IMR-90 (cell line): ENCODE results near the gene CLRN3. TPM values are rescaled to one million over a fixed set of nuclear protein-coding genes. Genes with fewer than 3 reads are reported as not detected.

ENCODE experiments used
- ATAC-seq: fragments of 200-7000 bp; cut with Tn5 transposase; 2 replicates; pipeline ENCODE4 v1.9.1; 2020; ENCODE audit warnings: low read depth, mild to moderate bottlenecking, moderate library complexity
- BruUV-seq: library from RNA; stranded (reverse); fragments of 400-500 nt; replicated peaks from 2 replicates; lab custom pipeline; 2021; lab: Mats Ljungman, UMichigan
- CTCF ChIA-PET: fragments of 300-600 bp; formaldehyde crosslinking; extraction: SDS; loops from one replicate; lab custom pipeline; 2021; ENCODE audit warnings: antibody characterized with exemption; lab: Yijun Ruan, JAX
- POLR2A ChIA-PET: fragments of 300-600 bp; sonication (Branson Sonifier 250); formaldehyde crosslinking; loops from one replicate; lab custom pipeline; 2022; ENCODE audit warnings: antibody characterized with exemption; ENCODE audit not compliant: unreplicated experiment; lab: Charles Lee
- DNase-seq: peaks from one replicate; pipeline ENCODE4 v3.0.0; 2013
- H2AFZ ChIP-seq: replicated peaks from 2 replicates; pipeline ENCODE3; 2013; ENCODE audit warnings: low read length, mild to moderate bottlenecking; ENCODE audit not compliant: poor library complexity
- H2AK5ac ChIP-seq: 2 replicates; pipeline ENCODE4 v1.6.1; 2013; ENCODE audit warnings: low read depth, low read length, inconsistent platforms
- H2AK9ac ChIP-seq: replicated peaks from 2 replicates; pipeline ENCODE3; 2013; ENCODE audit warnings: mild to moderate bottlenecking, low read depth, low read length, moderate library complexity; ENCODE audit not compliant: poor library complexity
- H2BK120ac ChIP-seq: 2 replicates; pipeline ENCODE4 v1.6.1; 2013; ENCODE audit warnings: low read depth, low read length, inconsistent platforms
- H2BK15ac ChIP-seq: 3 replicates; pipeline ENCODE4 v1.6.1; 2013; ENCODE audit warnings: low read depth, low read length, inconsistent platforms
- H2BK20ac ChIP-seq: 2 replicates; pipeline ENCODE4 v1.6.1; 2013; ENCODE audit warnings: low read depth, mild to moderate bottlenecking, inconsistent platforms, low read length, moderate library complexity
- H2BK5ac ChIP-seq: 2 replicates; pipeline ENCODE4 v1.6.1; 2013; ENCODE audit warnings: mild to moderate bottlenecking, low read depth, low read length, inconsistent platforms; ENCODE audit not compliant: poor library complexity, severe bottlenecking
- H3K14ac ChIP-seq: replicated peaks from 2 replicates; pipeline ENCODE4 v1.6.1; 2013; ENCODE audit warnings: low read depth, low read length, inconsistent platforms
- H3K18ac ChIP-seq: 2 replicates; pipeline ENCODE4 v1.6.1; 2013; ENCODE audit warnings: low read depth, low read length, control low read depth
- H3K23ac ChIP-seq: 2 replicates; pipeline ENCODE4 v1.6.1; 2013; ENCODE audit warnings: low read depth, low read length, inconsistent platforms
- H3K27ac ChIP-seq: 2 replicates; pipeline ENCODE4 v1.5.1; 2013; ENCODE audit warnings: mild to moderate bottlenecking, control low read depth, low read length; ENCODE audit not compliant: insufficient read depth
- H3K27me3 ChIP-seq: 2 replicates; pipeline ENCODE4 v1.6.1; 2013; ENCODE audit warnings: low read length; ENCODE audit not compliant: control insufficient read depth, insufficient read depth
- H3K36me3 ChIP-seq: 2 replicates; pipeline ENCODE4 v1.6.1; 2013; ENCODE audit warnings: low read length, mixed read lengths; ENCODE audit not compliant: control insufficient read depth, insufficient read depth
- H3K4ac ChIP-seq: 2 replicates; pipeline ENCODE4 v1.6.1; 2013; ENCODE audit warnings: low read depth, low read length, inconsistent platforms
- H3K4me1 ChIP-seq: 2 replicates; pipeline ENCODE4 v1.6.1; 2013; ENCODE audit warnings: low read length, mixed read lengths; ENCODE audit not compliant: control insufficient read depth, insufficient read depth
- H3K4me2 ChIP-seq: 2 replicates; pipeline ENCODE4 v1.6.1; 2013; ENCODE audit warnings: low read depth, mild to moderate bottlenecking, control low read depth, low read length, moderate library complexity
- H3K4me3 ChIP-seq: 2 replicates; pipeline ENCODE4 v1.5.1; 2013; ENCODE audit warnings: low read depth, mild to moderate bottlenecking, control low read depth, low read length, moderate library complexity; ENCODE audit not compliant: insufficient read depth
- H3K56ac ChIP-seq: 2 replicates; pipeline ENCODE4 v1.6.1; 2013; ENCODE audit warnings: low read length, inconsistent platforms; ENCODE audit not compliant: insufficient read depth; ENCODE audit errors: extremely low read depth
- H3K79me1 ChIP-seq, 2 experiments: 2 replicates each; pipeline ENCODE4 v1.6.1; 2013; ENCODE audit warnings: low read length in 2 of 2, inconsistent platforms in 1 of 2, low read depth in 1 of 2
- H3K9ac ChIP-seq: 2 replicates; pipeline ENCODE4 v1.6.1; 2013; ENCODE audit warnings: low read depth, low read length, control low read depth
- H3K9me1 ChIP-seq: 2 replicates; pipeline ENCODE4 v1.6.1; 2013; ENCODE audit warnings: low read length, inconsistent platforms; ENCODE audit not compliant: insufficient read depth
- H3K9me3 ChIP-seq: 2 replicates; pipeline ENCODE4 v1.6.1; 2013; ENCODE audit warnings: low read length; ENCODE audit not compliant: control insufficient read depth, insufficient read depth
- H4K20me1 ChIP-seq: 2 replicates; pipeline ENCODE4 v1.6.1; 2013; ENCODE audit warnings: low read length, inconsistent platforms; ENCODE audit not compliant: insufficient read depth
- H4K5ac ChIP-seq: 2 replicates; pipeline ENCODE4 v1.6.1; 2013; ENCODE audit warnings: mild to moderate bottlenecking, low read depth, low read length, control low read depth
- H4K8ac ChIP-seq, 2 experiments: 2 replicates each; pipeline ENCODE4 v1.6.1; 2013; ENCODE audit warnings: low read depth in 2 of 2, low read length in 2 of 2, control low read depth in 1 of 2, inconsistent platforms in 1 of 2
- H4K91ac ChIP-seq: 2 replicates; pipeline ENCODE4 v1.6.1; 2013; ENCODE audit warnings: low read depth, low read length, inconsistent platforms; ENCODE audit not compliant: insufficient read depth
- BHLHE40 ChIP-seq: fragments of 150-350 bp; IDR thresholded peaks from 2 replicates; pipeline ENCODE4 v1.6.1; 2016; ENCODE audit warnings: mild to moderate bottlenecking, low read depth, low read length
- CEBPB ChIP-seq: IDR thresholded peaks from 2 replicates; pipeline ENCODE4 v1.6.1; 2012; ENCODE audit warnings: low read depth, low read length, improper control_type of control experiment
- MAFK ChIP-seq: IDR thresholded peaks from 2 replicates; pipeline ENCODE4 v1.6.1; 2012; ENCODE audit warnings: low read depth, low read length, improper control_type of control experiment
- MXI1 ChIP-seq: IDR thresholded peaks from 2 replicates; pipeline ENCODE4 v1.6.1; 2012; ENCODE audit warnings: low read depth, mild to moderate bottlenecking, low read length, moderate library complexity, borderline replicate concordance
- NFE2L2 ChIP-seq: fragments of 150-350 bp; IDR thresholded peaks from 2 replicates; pipeline ENCODE4 v1.6.1; 2016; ENCODE audit warnings: low read depth, mild to moderate bottlenecking, low read length
- RAD21 ChIP-seq: IDR thresholded peaks from 2 replicates; pipeline ENCODE4 v1.6.1; 2012; ENCODE audit warnings: low read length, improper control_type of control experiment
- RCOR1 ChIP-seq: IDR thresholded peaks from 2 replicates; pipeline ENCODE4 v1.6.1; 2012; ENCODE audit warnings: mild to moderate bottlenecking, low read length, improper control_type of control experiment; ENCODE audit not compliant: insufficient replicate concordance
- WGBS, 2 experiments: methylation state at CpG; one replicate each; pipeline versions ENCODE4 v1.1.5 to v1.1.7; 2013; ENCODE audit warnings: missing lambda C conversion rate in 2 of 2; ENCODE audit not compliant: insufficient read length in 1 of 2; ENCODE audit errors: extremely low coverage in 2 of 2; 5-methylcytosine and 5-hydroxymethylcytosine counted together
- dilution Hi-C: fragments of 300-500 bp; cut with HindIII; formaldehyde crosslinking; loops from one replicate; pipeline ENCODE4 v1.14.3; 2018; ENCODE audit warnings: low sequenced_read_pairs; ENCODE audit not compliant: unreplicated experiment
- in situ Hi-C: fragments of 300-500 bp; cut with MboI; formaldehyde crosslinking; loops from 3 replicates; pipeline ENCODE4 v1.14.3; 2019; ENCODE audit warnings: low sequenced_read_pairs, inconsistent platforms, mixed read lengths
- intact Hi-C: fragments of 100-400 bp; cut with micrococcal nuclease; formaldehyde crosslinking; loops from 2 replicates; pipeline ENCODE4 v1.10.0; 2022
- polyA plus RNA-seq, 3 experiments: library from polyadenylated mRNA; depleted of rRNA; stranded (reverse); fragments of >200 nt; gene quantifications; 2 replicates each; pipeline ENCODE4 v1.2.3, GENCODE V29; 2012; ENCODE audit warnings: low replicate concordance in 1 of 3
- total RNA-seq: library from RNA; depleted of rRNA; stranded (reverse); fragments of >200 nt; gene quantifications from 2 replicates; pipeline ENCODE4 v1.2.3, GENCODE V29; 2012
- TF ChIP-seq, protein P1 (sequence below): fragments of 150-350 bp; IDR thresholded peaks from 2 replicates; pipeline ENCODE4 v1.6.1; 2016; ENCODE audit warnings: low read depth, mild to moderate bottlenecking, low read length, moderate library complexity, borderline replicate concordance

The CLRN3 gene
- total and polyA plus RNA-seq, 2 of the 4 experiments (the other 2 are of a cell fraction), result not detected

DNA sequence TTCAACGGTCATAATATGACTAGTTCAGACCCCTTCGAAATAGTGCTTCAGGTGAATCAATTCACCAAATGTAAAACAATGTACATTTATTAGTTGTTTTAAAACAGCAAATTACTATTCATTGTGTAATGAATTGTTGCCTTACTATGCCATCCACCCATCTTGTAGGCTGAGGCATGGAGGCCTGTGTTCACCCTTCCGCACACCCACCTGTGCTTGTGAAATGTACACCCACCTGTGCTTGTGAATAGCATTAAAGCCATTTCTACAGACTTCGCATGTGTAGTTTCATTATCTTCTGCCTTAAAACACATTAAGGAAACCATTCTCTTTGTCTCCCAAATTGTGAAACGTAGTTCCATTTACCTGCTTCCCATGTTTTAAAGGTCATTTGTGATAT is 16.8 kb downstream of the CLRN3 start:
- POLR2A ChIA-PET, result no interaction called here

More for the DNA sequence above, 16.8 kb downstream of the CLRN3 start:
- no TSS peak for BruUV-seq
- no peaks in the 10 kb centered on the region for H3K4me1 ChIP-seq
- no peak overlapping the region for H2AK5ac ChIP-seq
- no peak overlapping the region for H2BK5ac ChIP-seq
- TF ChIP-seq RAD21, result no peak
- TF ChIP-seq BHLHE40, result no peak
- TF ChIP-seq RCOR1, result no peak
- no peak for TF ChIP-seq MXI1
- TF ChIP-seq, protein P1, sequence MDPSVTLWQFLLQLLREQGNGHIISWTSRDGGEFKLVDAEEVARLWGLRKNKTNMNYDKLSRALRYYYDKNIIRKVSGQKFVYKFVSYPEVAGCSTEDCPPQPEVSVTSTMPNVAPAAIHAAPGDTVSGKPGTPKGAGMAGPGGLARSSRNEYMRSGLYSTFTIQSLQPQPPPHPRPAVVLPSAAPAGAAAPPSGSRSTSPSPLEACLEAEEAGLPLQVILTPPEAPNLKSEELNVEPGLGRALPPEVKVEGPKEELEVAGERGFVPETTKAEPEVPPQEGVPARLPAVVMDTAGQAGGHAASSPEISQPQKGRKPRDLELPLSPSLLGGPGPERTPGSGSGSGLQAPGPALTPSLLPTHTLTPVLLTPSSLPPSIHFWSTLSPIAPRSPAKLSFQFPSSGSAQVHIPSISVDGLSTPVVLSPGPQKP, result no peak
- TF ChIP-seq CEBPB, result no peak
- TF ChIP-seq MAFK, result no peak
- TF ChIP-seq NFE2L2, result no peak
- no peaks in the 10 kb centered on the region; the same call in 1 of the 2 replicates for H3K27me3 ChIP-seq
- no peak overlapping the region for H3K9ac ChIP-seq
- WGBS, 2 experiments, result 60% methylated on average over 1 of the region's 5 CpGs; no CpG with 5 or more reads in 1 of the 2 experiments
- no peaks in the 10 kb centered on the region for H4K20me1 ChIP-seq
- no peaks in the 10 kb centered on the region for H3K79me1 ChIP-seq
- no peak overlapping the region for H4K91ac ChIP-seq
- H3K56ac ChIP-seq, result no peak overlapping the region
- H3K4ac ChIP-seq, result no peak overlapping the region
- in situ Hi-C loops, result no loop called here
- H3K9me3 ChIP-seq, result 0 out of 2 replicates have a peak, but pooled peaks cover 4% of the 10 kb centered on the region
- H3K27ac ChIP-seq, result no peak overlapping the region
- H3K18ac ChIP-seq, result no peak overlapping the region
- no peak overlapping the region for H2AK9ac ChIP-seq
- H2BK20ac ChIP-seq, result no peak overlapping the region
- dilution Hi-C loops, result no loop called here
- no peak overlapping the region for H4K5ac ChIP-seq
- intact Hi-C loops, result no loop called here
- H2BK15ac ChIP-seq, result no peak overlapping the region
- no peak overlapping the region for H3K14ac ChIP-seq
- H2BK120ac ChIP-seq, result no peak overlapping the region
- no peak overlapping the region for H4K8ac ChIP-seq
- no peak overlapping the region for H3K4me2 ChIP-seq
- ATAC-seq (no peak), DNase-seq (no peak)
- CTCF ChIA-PET, result no interaction called here
- no peaks in the 10 kb centered on the region for H3K9me1 ChIP-seq
- H2AFZ ChIP-seq, result no peak overlapping the region
- H3K36me3 ChIP-seq, result no peaks in the 10 kb centered on the region
- no peak overlapping the region for H3K4me3 ChIP-seq
- no peak overlapping the region for H3K23ac ChIP-seq
